Endothelial cell of umbilical vein (primary cell): ENCODE data around the gene CCT5. TPM values are rescaled to one million over a fixed set of nuclear protein-coding genes. Genes with fewer than 3 reads are reported as not detected.

Experiments
- BruUV-seq: library from RNA; stranded (reverse); fragments of 400-500 nt; replicated peaks from 2 replicates; lab custom pipeline; 2021; lab: Mats Ljungman, UMichigan
- CTCF ChIA-PET: fragments of 300-600, 350-600 bp; sonication (Branson Sonifier 250); formaldehyde crosslinking; loops from one replicate; lab custom pipeline; 2021; ENCODE audit warnings: antibody characterized with exemption, inconsistent platforms; lab: Charles Lee
- POLR2A ChIA-PET: fragments of 300-600, 350-600 bp; sonication (Branson Sonifier 250); formaldehyde crosslinking; loops from one replicate; lab custom pipeline; 2021; ENCODE audit warnings: antibody characterized with exemption, inconsistent platforms; lab: Charles Lee
- DNase-seq: peaks from one replicate; pipeline ENCODE4 v3.0.0-alpha.2; 2011; ENCODE audit warnings: low read depth, low spot score
- FAIRE-seq: peaks from 2 replicates; lab custom pipeline; 2011; peaks lifted over from hg19 to GRCh38; lab: Jason Lieb, UNC
- H2AFZ ChIP-seq: 2 replicates; pipeline ENCODE4 v1.6.0; 2012; ENCODE audit warnings: low read depth, low read length, control low read depth, inconsistent platforms
- H3K27ac ChIP-seq: 2 replicates; pipeline ENCODE4 v1.5.1; 2011; ENCODE audit warnings: low read depth, mild to moderate bottlenecking, control low read depth, low read length, moderate library complexity; ENCODE audit not compliant: insufficient read depth
- H3K27me3 ChIP-seq, 2 experiments: 2 replicates each; pipeline versions ENCODE4 v1.6.0 to v1.6.1; 2011; ENCODE audit warnings: low read length in 2 of 2, mixed read lengths in 1 of 2; ENCODE audit not compliant: control insufficient read depth in 2 of 2, insufficient read depth in 2 of 2
- H3K36me3 ChIP-seq, 2 experiments: 2 replicates in 1 of 2; 3 replicates in 1 of 2; pipeline ENCODE4 v1.5.1; 2011; ENCODE audit warnings: low read length in 2 of 2, mild to moderate bottlenecking in 1 of 2, moderate library complexity in 1 of 2; ENCODE audit not compliant: control insufficient read depth in 2 of 2, insufficient read depth in 2 of 2; ENCODE audit errors: extremely low read depth in 1 of 2
- H3K4me1 ChIP-seq: 3 replicates; pipeline ENCODE4 v1.5.1; 2011; ENCODE audit warnings: mild to moderate bottlenecking, low read length; ENCODE audit not compliant: control insufficient read depth, insufficient read depth; ENCODE audit errors: extremely low read depth
- H3K4me2 ChIP-seq: 2 replicates; pipeline ENCODE4 v1.6.1; 2011; ENCODE audit warnings: low read length, control low read depth, mixed read lengths; ENCODE audit not compliant: insufficient read depth
- H3K4me3 ChIP-seq, 3 experiments: fragments of 200-600 bp in 1 of 3; sonication (generic), shearing (Covaris generic) in 1 of 3; replicated peaks in 1 of 3; 2 replicates each; pipeline ENCODE4 v1.5.1; 2011 to 2016; ENCODE audit warnings: control low read depth in 3 of 3, low read length in 3 of 3, mild to moderate bottlenecking in 2 of 3, inconsistent platforms in 1 of 3, low read depth in 1 of 3, moderate library complexity in 1 of 3; ENCODE audit not compliant: insufficient read depth in 1 of 3
- H3K79me2 ChIP-seq: 2 replicates; pipeline ENCODE4 v1.6.0; 2012; ENCODE audit warnings: low read length, inconsistent platforms; ENCODE audit not compliant: control insufficient read depth, insufficient read depth
- H3K9ac ChIP-seq: replicated peaks from 2 replicates; pipeline ENCODE3; 2011; ENCODE audit warnings: low read length, control low read depth; ENCODE audit not compliant: insufficient read depth; ENCODE audit errors: extremely low read depth
- H3K9me1 ChIP-seq: replicated peaks from 3 replicates; pipeline ENCODE4 v1.6.0; 2011; ENCODE audit warnings: mild to moderate bottlenecking, low read length; ENCODE audit not compliant: control insufficient read depth, insufficient read depth; ENCODE audit errors: extremely low read depth
- H3K9me3 ChIP-seq: replicated peaks from 2 replicates; pipeline ENCODE4 v1.5.1; 2012; ENCODE audit warnings: low read length, inconsistent platforms; ENCODE audit not compliant: control insufficient read depth, insufficient read depth
- H4K20me1 ChIP-seq: replicated peaks from 2 replicates; pipeline ENCODE3; 2011; ENCODE audit warnings: mild to moderate bottlenecking, low read length; ENCODE audit not compliant: control insufficient read depth, insufficient read depth; ENCODE audit errors: extremely low read depth
- CTCF ChIP-seq, 2 donors: IDR thresholded peaks; 1 replicate in 1 of 2; 2 replicates in 1 of 2; pipeline ENCODE4 v1.5.1; 2011; ENCODE audit warnings: low read length in 2 of 2, mild to moderate bottlenecking in 2 of 2, moderate library complexity in 2 of 2, control low read depth in 1 of 2, inconsistent platforms in 1 of 2, low read depth in 1 of 2; ENCODE audit not compliant: insufficient read depth in 1 of 2; ENCODE audit errors: extremely low read depth in 1 of 2
- EZH2 ChIP-seq: IDR thresholded peaks from 2 replicates; pipeline ENCODE4 v1.6.1; 2012; ENCODE audit warnings: borderline replicate concordance, low read depth, mild to moderate bottlenecking, moderate library complexity, low read length, inconsistent platforms; ENCODE audit not compliant: severe bottlenecking
- FOS ChIP-seq: IDR thresholded peaks from 2 replicates; pipeline ENCODE4 v1.6.1; 2011; ENCODE audit warnings: mild to moderate bottlenecking, low read length, moderate library complexity, borderline replicate concordance; ENCODE audit not compliant: insufficient read depth
- GATA2 ChIP-seq: IDR thresholded peaks from 2 replicates; pipeline ENCODE4 v1.7.0; 2011; ENCODE audit warnings: low read depth, mild to moderate bottlenecking, moderate library complexity, mixed read lengths, low read length; ENCODE audit not compliant: insufficient read length, insufficient read depth
- JUN ChIP-seq: IDR thresholded peaks from 2 replicates; pipeline ENCODE4 v1.6.1; 2011; ENCODE audit warnings: borderline replicate concordance, low read depth; ENCODE audit not compliant: insufficient read length, insufficient read depth
- MAX ChIP-seq: IDR thresholded peaks from 2 replicates; pipeline ENCODE4 v1.6.1; 2011; ENCODE audit not compliant: insufficient read depth, insufficient read length
- MYC ChIP-seq: IDR thresholded peaks from one replicate; pipeline ENCODE4 v1.6.1; 2011; ENCODE audit warnings: mild to moderate bottlenecking, low read depth, low read length
- POLR2A ChIP-seq: IDR thresholded peaks from 2 replicates; pipeline ENCODE4 v1.6.1; 2012; ENCODE audit warnings: low read depth, mild to moderate bottlenecking, control low read depth, low read length
- POLR2AphosphoS5 ChIP-seq: IDR thresholded peaks from 2 replicates; pipeline ENCODE4 v1.6.1; 2012; ENCODE audit warnings: low read depth, mild to moderate bottlenecking, control low read depth, low read length, moderate library complexity; ENCODE audit not compliant: insufficient read depth
- dilution Hi-C: fragments of 300-500 bp; cut with MboI; formaldehyde crosslinking; loops from one replicate; pipeline ENCODE4 v1.15.0; 2019; ENCODE audit warnings: low sequenced_read_pairs; ENCODE audit not compliant: extremely low pct_ligation_motif_present
- intact Hi-C: fragments of 100-400 bp; cut with micrococcal nuclease; formaldehyde crosslinking; loops from one replicate; pipeline ENCODE4 v1.10.0; 2022
- polyA plus RNA-seq, 4 experiments: library from polyadenylated mRNA; depleted of rRNA in 3 of 4; stranded (reverse) in 3 of 4; unstranded in 1 of 4; fragments of >200 nt; gene quantifications; 2 replicates each; pipeline versions ENCODE4 v1.2.1 to v1.2.3, GENCODE V29; 2011 to 2012; ENCODE audit warnings: missing spikeins in 1 of 4
- total RNA-seq: library from RNA; stranded (reverse); gene quantifications from 2 replicates; pipeline ENCODE4 v1.2.3, GENCODE V29; 2021

Gene CCT5
- total and polyA plus RNA-seq, 2 donors (not counting 3 experiments of a cell fraction or from before 2014, with no cell fraction given) = 323 to 386 TPM

- no peaks in the 10 kb centered on the region for H3K9me3 ChIP-seq
- TF ChIP-seq EZH2 (no peak), FOS (no peak), MAX (no peak), GATA2 (no peak), POLR2A (no peak), JUN (no peak), POLR2AphosphoS5 (no peak), MYC (no peak), CTCF (IDR thresholded peaks at IDR 0.05; ENCODE audit: extremely low read depth in 1 of 2, insufficient read depth in 1 of 2, low read depth in 1 of 2, low read length in 2 of 2) (no peak)
- H3K27me3 ChIP-seq = no peaks in the 10 kb centered on the region
- H3K27ac ChIP-seq = peak overlapping the region; percentile 95
- no peaks in the 10 kb centered on the region for H4K20me1 ChIP-seq
- ChIA-PET CTCF (interaction anchor here (0.9 to 1.6 kb wide), 3 partner anchors 16 to 47 kb away, joined by 3 read pairs; no protein-coding TSS in a partner anchor), POLR2A (no interaction called here)
- peak overlapping the region; percentile 63 for H3K4me2 ChIP-seq
- peaks cover 42% of the 10 kb centered on the region for H3K79me2 ChIP-seq
- no peaks in the 10 kb centered on the region for H3K9me1 ChIP-seq
- peak overlapping the region in 2 of 3 experiments; percentile 84 to 95 for H3K4me3 ChIP-seq
- dilution Hi-C loops (no loop called here), intact Hi-C loops (loop anchor here (1.0 to 5.0 kb wide), 2 partner anchors 105 to 706 kb away; partner anchors contain the start of gene MARCHF6)
- DNase-seq (no peak), FAIRE-seq (no peak)
- BruUV-seq = no TSS peak
- peaks cover 2% of the 10 kb centered on the region in 2 experiments for H3K36me3 ChIP-seq
- H2AFZ ChIP-seq = no peak overlapping the region
- H3K4me1 ChIP-seq = peaks cover 14% of the 10 kb centered on the region
- H3K9ac ChIP-seq = peak overlapping the region; percentile 96
Observed at GRCh38 chr5:10248378-10249260, 1.5 kb upstream of the CCT5 start.
